IPS DF 19.7 (cell line): ENCODE data around the gene GEMIN5.
"Not testable (repeated sequence)": the region's sequence is repeated elsewhere in the genome, so short reads cannot be mapped to it uniquely, and the experiment has no call there.

Experiments
- DNase-seq: peaks from one replicate; pipeline ENCODE4 v3.0.0-alpha.2; 2013; ENCODE audit warnings: low read depth, low spot score

The GEMIN5 gene

DNA sequence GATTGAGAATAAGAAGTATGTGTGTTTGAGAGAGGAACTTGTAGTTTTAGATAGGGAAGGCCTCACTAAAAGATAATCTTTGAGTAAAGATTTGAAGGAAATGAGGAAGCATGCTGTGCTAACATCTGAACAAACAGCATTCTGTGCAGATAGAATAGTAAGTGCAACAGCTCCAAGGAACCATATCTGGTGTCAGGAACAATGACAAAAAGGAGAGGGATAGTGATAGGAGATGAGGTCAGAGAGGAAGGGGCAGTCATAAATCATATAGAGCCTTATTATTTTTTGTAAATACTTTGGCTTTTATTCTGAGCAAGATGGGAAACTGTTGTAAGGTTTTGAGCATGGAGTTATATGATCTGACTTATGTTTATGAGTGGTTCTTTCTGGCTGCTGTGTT, 6.7 kb upstream of the GEMIN5 start:
- no peak for DNase-seq

- DNase-seq = no peak
These were observed 5.5 kb upstream of the GEMIN5 start for GRCh38 chr5:154943527-154943926.

GRCh38 chr5:154940772-154941620, 3.0 kb upstream of the GEMIN5 start, which contains the start of gene MRPL22:
Gene MRPL22, plus strand, starts transcription at chr5:154941073. Its CDS starts 38 bp downstream, at chr5:154941111.
- peak; percentile 78 for DNase-seq

- no peak for DNase-seq
These were observed 2.4 kb upstream of the GEMIN5 start for GRCh38 chr5:154940375-154940771.

- DNase-seq = not testable (repeated sequence)
These were observed 1.4 kb upstream of the GEMIN5 start for GRCh38 chr5:154939387-154939786.

- no peak for DNase-seq
These were observed 759 bp downstream of the GEMIN5 start for GRCh38 chr5:154937186-154937717.

GRCh38 chr5:154934881-154935280, 3.1 kb downstream of the GEMIN5 start:
- no peak for DNase-seq

DNA sequence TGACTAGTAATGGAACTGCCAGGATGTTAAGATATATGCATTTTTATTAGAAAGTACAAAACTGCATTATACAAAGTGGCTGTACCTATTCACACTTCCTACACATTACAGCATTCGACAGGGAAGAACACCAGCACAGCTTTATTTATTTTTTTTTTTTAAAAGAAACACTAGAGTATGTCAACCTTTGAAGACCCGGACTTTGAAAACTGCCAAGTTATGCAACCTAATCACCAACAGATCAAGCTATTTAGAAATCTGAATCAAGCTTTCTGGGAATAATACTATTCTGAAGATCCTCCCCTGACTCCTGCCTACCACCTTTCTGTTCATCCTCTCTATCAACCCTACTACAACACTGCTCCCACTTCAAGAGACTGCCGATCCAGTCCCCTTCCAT, 4.5 kb downstream of the GEMIN5 start:
- DNase-seq = no peak

DNA sequence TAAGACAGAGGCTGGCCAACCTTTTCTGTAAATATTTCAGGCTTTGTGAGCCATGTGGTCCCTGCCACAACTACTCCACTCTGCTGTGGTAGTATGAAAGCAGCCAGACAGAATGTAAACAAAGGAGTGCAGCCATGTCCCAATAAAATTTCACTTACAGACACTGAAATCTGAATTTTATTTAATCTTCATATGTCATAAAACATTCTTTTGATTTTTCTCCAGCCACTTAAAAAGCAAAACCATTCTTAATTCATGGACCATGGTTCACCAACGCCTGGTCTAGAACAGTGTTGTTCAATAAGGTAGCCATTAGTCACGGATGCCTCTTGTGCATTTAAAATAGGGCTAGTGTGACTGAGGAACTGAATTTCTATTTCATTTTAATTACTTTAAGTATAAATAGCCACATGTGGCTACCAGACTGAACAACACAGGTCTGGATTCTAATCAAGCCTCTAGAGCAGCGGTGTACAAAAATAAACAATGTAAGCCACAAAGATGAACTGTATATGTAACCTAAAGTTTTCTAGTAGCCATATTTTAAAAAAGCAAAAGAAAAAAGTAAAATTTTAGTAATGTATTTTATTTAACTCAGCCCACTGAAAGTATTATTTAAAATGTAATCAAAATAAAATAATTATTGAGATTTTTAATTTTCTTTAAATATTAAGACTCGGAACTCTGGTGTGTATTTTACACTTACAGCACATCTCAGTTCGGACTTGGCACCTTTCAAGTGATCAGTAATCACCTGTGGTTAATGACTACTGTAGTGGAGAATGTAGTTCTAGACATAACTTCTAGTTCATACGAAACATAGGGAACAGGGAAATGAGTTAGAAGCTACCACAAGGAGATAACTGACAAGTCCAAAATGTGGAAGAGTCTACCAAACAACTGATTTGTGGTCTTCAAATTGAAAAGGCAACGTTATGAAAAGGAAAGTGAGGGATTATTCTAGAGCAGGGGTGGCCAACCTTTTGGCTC, 14.3 kb downstream of the GEMIN5 start:
- DNase-seq = no peak

DNA sequence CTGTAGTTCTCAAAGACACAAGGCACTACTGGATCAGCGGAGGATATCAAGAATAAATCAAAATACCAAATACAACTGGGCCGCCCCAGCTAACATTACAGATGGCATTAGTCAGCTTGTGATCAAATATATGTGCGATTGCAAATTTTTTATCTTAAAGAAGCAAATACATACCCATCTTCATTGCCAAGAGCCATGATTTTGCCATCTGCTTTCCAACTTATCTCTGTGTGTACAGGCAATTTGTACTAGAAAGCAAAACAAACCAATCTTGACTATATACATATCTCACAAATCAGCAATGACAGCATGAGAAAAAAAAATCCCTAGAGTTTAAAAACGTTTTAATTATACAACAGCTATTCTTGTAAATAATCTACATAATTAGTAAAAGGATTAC, 20.3 kb downstream of the GEMIN5 start:
- no peak for DNase-seq

DNA sequence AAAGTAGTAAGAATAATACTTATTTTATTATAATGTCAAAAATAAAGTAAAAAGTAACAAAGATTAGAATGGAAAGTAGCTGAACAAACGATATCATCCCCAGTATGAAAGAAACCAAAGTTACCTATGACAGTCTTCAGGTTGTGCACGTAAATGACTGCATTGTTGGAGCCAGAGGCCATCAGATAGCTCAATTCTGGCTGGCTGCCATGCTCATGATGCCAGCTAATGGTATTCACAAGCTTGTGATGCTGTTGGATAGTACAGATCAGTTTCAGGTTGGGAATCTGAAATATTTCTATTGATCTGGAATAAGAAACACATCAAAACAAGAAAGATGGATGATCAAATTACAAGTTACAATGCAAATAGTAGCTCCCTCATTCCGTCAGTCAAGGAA, 21.1 kb downstream of the GEMIN5 start:
- DNase-seq = no peak

DNA sequence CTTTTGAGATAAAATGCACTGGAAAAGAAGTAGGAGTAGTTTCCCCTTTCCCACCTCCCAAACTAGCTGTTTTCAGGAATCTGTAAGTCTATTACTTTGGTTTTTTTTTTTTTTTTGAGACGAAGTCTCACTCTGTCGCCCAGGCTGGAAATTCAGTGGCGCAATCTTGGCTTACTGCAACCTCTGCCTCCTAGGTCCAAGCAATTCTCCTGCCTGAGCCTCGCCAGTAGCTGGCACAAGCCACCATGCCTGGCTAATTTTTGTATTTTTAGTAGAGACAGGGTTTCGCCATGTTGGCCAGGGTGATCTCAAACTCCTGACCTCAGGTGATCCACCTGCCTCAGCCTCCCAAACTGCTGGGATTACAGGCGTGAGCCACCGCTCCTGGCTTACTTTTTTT, 32.4 kb downstream of the GEMIN5 start:
- not testable (repeated sequence) for DNase-seq

DNA sequence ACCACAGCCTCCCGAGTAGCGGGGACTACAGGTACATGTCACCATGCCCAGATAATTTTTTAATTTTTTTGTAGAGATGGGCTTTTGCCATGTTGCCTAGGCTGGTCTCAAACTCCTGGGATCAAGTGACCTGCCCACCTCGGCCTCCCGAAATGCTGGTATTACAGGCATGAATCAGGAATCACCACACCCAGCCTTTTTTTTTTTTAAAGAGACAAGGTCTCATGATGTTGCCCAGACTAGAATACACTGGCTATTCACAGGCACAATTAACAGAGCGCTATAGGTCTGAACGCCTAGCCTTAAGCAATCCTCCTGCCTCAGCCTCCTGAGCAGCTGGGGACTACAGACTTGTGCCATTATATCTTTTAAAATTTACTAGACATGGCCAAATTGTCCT, 36.1 kb downstream of the GEMIN5 start:
- no peak for DNase-seq

DNA sequence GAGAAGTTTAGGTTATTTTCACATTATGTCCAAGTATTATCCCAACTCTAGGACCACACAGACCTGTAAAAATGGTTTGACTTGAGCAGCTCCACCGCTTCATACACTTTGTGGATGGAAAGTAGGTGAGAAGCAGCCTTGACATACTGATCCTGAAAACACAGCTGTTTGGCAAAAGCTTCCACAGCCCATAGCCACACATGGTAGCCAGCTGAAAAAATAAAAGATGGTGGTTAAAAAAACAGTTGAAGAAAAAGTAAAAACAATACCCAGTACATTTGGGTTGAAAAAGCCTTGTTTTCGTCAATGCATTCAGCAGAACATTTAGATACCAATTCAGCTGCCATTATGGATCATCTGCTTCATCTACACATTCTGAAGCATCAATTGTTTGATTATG, 36.7 kb downstream of the GEMIN5 start:
- DNase-seq = no peak

GRCh38 chr5:154900066-154900465, 37.9 kb downstream of the GEMIN5 start:
- no peak for DNase-seq

GRCh38 chr5:154899151-154899816, 38.7 kb downstream of the GEMIN5 start:
- DNase-seq = no peak

- DNase-seq = no peak
These were observed 39.8 kb downstream of the GEMIN5 start for GRCh38 chr5:154898210-154898609.

- DNase-seq = no peak
These were observed 41.3 kb downstream of the GEMIN5 start for GRCh38 chr5:154896562-154897165.

- no peak for DNase-seq
These were observed 42.1 kb downstream of the GEMIN5 start for GRCh38 chr5:154895606-154896561.

- no peak for DNase-seq
These were observed 44.6 kb downstream of the GEMIN5 start for GRCh38 chr5:154893381-154893780.
